Colon (tissue), 2 donors: Measurements from ENCODE around the gene IFITM1.
"Not testable (repeated sequence)": the region's sequence is repeated elsewhere in the genome, so short reads cannot be mapped to it uniquely, and the experiment has no call there.

ENCODE experiments used
- FAIRE-seq: peaks from 2 replicates; lab custom pipeline; 2012; peaks lifted over from hg19 to GRCh38; lab: Jason Lieb, UNC
- donor health status: control.
- donor health status: control.

Gene IFITM1

GRCh38 chr11:308740-309665 is 4.8 kb upstream of the IFITM1 start:
- FAIRE-seq: not testable (repeated sequence)

DNA sequence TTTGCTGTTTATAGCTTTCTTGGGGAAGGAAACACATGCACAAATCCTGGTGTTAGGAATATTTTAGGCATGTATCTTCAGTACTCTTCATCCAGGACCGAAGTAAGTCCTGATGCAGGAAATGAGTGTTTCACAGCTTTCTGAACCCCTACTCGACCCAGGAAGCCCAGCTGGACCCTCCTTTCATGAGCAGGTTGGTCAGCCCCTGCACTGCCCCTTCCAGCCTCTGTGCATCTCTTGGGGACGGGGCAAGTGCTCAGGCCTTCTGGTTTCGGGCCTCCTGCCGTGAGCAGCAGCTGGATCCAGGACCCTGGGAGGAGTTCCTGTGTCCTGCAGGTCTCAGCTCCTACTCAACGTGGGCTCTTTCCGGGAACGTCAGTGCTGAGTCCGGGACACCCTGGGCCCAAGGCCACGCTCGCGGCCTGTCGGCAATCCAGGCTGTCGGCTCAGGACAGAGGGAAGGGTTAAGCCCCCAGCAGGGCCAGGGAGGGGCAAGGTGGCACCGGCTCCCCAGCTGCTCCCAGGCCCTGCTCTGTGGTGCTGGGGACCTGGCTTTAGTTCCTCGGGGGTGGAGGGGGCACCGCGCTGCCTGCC is 3.8 kb upstream of the IFITM1 start:
- not testable (repeated sequence) for FAIRE-seq

DNA sequence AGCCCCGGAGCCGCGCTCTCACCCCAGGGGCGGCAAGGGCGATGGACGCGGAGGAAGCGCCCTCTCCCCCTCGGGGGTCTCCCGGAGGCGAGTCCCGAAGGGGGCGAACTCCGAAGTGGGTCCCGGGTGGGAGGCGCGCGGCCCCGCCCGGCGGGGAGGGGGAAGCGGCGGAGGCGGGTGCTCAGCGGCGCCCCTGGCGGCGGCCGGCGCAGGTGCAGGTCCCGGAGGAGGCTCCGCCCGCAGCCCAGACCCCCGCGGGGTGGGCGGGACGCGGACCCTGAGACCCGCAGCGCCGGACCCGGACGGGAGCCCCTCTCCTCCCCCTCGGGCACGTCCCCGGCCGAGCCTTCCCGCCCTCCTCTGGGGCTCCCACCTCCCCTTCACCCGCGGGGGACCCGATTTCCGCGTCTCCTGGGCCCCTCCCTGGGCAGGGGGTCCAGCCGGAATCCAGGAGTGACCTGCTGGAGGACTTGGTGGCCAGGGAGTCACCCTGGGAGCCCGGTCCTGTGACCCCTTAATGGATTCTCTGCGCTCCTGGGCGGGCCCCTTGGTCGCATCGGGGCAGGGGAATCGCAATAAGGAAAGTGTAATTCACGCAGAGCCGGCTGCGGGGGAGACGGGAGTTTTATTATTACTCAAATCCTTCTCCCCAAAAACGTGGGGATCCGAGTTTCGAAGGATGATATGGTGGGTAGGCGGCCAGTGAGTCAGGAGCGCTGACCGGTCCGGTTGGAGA is 2.7 kb upstream of the IFITM1 start:
- FAIRE-seq: not testable (repeated sequence)

- FAIRE-seq: no peak
Observed at GRCh38 chr11:312092-312816, 1.6 kb upstream of the IFITM1 start.

DNA sequence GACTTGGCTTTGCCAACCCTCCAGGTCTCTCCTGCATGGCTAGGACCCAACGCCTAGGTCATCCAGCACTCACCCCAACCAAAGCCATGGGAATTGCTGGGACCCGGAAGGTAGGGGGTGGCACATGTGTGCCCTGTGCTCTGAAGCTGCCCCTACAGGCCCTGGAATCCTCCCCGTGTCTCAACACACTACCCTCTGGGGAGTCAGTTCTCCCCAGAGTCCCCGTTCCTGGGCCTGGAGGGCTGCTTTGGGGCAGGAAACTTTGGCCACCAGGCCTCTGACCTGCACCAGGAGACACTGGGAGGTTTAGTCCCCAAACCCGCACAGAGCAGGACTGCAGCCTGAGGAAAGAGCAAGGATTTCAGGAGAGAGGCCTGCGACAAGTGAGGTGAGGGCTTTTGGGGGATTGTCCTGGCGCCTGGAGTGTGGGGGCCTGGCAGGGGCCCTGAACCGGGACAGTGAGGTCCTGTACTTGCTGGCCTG is 495 bp upstream of the IFITM1 start:
- no peak for FAIRE-seq

DNA sequence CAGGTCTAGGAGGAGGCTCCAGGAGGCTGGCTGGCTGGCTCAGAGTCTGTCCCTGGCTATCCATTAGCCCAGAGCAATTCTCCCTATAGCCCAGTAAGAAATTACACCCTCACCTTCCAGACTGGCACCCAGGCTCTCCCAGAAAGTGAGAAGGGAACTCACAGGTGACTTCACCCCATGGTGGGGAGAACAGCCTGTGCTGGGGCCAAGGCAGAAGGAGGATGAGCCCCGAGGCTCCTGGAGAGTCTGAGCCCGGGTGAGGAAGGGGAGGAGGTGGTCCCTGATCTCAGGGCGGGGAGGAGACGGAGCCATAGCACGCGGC is 675 bp downstream of the IFITM1 start:
- not testable (repeated sequence) for FAIRE-seq

- no peak for FAIRE-seq
Observed at GRCh38 chr11:315051-315481, 1.2 kb downstream of the IFITM1 start.

- FAIRE-seq: no peak
Observed at GRCh38 chr11:315516-315994, 1.7 kb downstream of the IFITM1 start.

DNA sequence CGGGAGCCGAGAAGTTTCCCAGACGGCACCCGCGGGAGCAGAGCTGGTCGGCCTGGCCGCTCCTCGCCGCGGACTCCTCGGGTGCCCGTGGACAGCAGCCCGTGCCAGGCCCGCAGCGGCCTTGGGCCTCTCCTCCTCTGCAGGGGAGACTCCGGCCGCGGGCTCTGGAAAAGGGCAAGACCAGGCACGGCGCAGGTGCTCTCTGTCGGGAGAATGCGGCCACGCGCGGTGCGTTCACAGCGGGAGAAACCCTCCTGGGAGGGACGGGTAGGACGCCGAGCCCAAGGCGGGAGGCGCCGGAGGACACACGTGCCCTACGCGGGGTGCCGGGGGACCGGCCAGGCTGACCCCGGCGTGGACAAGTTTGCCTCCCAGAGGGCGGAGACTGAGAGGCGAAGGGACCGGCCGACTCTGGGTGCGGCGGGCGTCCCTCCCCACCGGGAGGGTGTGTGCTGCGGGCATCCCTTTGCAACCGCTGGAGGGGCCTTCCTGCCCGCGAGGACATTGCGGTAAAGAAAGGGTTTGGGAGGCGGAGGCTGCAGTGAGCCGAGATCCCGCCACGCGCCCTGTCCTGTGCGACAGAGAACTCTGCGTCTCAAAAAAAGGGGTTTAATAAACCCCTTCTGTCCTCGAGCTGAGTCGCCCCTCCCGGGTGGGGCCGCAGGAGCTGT is 2.3 kb downstream of the IFITM1 start:
- no peak for FAIRE-seq

DNA sequence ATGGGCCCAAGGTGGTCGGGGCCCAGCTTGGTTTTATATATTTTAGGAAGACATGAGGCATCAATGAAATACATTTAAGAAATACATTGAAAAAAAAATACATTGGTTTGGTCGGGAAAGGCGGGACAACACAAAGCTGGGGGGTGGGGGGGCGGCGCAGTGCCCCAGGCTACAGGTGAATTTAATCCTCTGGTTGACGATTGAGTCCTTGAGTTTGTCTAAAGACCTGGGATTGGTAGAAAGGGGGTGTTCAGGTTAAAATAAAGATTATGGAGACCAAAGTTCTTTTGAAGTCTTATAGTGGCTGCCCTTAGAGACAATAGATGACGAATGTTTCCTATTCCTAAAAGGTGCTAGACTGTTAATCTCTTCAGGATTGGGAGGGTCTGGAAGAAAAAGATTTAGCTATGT is 3.1 kb downstream of the IFITM1 start:
- FAIRE-seq: no peak

GRCh38 chr11:317668-318404 is 4.0 kb downstream of the IFITM1 start:
- FAIRE-seq: not testable (repeated sequence)

- FAIRE-seq: not testable (repeated sequence)
Observed at GRCh38 chr11:318405-319120, 4.7 kb downstream of the IFITM1 start.

GRCh38 chr11:319121-319887 is 5.5 kb downstream of the IFITM1 start:
- not testable (repeated sequence) for FAIRE-seq

DNA sequence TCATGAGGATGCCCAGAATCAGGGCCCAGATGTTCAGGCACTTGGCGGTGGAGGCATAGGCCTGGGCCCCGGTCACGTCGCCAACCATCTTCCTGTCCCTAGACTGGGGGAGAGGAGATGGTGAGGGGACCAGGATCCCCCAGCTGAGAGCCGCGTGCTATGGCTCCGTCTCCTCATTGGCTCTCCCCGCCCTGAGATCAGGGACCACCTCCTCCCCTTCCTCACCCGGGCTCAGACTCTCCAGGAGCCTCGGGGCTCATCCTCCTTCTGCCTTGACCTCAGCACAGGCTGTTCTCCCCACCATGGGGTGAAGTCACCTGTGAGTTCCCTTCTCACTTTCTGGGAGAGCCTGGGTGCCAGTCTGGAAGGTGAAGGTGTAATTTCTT is 6.0 kb downstream of the IFITM1 start:
- not testable (repeated sequence) for FAIRE-seq

DNA sequence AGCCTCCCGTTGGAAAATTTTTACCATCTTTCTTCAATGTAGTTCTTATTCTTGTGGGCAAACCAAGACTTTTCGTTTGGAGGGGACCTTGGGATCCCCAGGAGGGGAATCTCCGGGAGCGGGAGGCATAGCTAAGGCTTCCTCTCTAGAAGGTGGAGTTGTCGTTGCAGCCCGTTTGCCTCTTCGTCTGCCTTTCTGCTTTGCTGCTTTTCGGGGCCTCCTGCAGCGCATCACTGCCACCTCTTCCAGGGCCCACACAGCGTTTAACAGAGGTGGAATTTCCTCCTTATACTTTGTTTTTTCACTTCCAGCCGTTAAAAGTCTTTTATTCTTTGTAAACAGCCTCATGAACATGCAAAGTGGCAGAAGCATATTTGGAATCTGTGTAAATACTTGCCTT is 10.3 kb downstream of the IFITM1 start:
- FAIRE-seq: no peak

DNA sequence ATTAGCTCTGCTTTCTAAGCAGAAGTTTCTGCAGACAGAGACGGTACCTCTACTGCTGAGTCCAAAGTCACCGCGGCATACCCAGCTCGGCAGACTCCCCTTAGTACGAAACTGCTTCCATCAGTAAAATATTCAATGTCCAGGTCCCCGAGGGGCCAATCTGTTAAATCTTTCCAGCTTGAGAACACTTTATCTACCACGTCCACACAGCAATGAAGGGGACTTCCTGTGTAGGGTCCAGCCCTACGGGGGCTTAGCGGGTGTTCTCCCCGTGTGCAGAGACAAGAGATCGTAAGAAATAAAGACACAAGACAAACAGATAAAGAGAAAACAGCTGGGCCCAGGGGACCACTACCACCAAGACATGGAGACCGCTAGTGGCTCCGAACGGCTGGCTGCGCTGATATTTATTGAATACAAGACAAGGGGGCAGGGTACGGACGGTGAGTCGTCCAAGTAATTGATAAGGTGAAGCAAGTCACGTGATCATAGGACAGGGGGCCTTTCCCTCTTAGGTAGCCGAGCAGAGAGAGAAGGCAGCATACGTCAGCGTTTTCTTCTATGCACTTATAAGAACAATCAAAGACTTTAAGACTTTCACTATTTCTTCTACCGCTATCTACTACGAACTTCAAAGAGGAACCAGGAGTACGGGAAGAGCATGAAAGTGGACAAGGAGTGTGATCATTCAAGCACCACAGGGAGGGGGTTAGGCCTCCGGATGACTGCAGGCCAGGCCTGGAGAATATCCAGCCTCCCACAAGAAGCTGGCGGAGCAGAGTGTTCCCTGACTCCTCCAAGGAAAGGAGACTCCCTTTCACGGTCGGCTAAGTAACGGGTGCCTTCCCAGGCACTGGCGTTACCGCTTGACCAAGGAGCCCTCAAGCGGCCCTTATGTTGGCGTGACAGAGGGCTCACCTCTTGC is 11.0 kb downstream of the IFITM1 start:
- not testable (repeated sequence) for FAIRE-seq

DNA sequence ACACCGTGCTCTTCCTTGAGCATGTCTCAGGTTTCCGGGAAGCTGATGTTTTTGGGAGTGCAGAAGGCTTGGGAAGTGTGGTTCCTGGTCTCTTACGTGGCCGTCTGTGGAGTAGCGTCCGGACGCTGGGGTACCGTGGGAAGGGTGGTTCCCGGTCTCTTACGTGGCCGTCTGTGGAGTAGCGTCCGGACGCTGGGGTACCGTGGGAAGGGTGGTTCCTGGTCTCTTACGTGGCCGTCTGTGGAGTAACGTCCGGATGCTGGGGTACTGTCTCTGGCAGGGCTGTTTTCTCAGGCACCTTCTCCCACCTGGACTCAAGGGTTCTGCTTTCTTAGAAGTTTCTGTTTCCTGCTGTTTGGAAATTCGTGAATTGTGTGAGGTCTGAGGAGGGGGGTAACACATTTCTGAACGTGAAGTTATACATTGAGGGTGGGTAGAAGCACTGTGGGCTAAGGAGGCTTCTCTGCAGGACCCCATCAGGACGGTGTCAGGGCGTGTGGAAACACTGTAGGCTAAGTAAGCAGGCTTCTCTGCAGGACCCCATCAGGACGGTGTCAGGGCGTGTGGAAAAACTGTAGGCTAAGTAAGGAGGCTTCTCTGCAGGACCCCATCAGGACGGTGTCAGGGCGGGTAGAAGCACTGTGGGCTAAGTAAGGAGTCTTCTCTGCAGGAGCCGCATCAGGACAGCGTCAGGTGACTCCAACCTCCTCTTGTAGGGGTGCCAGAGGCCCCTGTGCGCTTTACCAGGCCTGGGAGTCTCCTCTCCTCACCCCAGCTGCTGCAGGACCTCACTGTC is 12.2 kb downstream of the IFITM1 start:
- FAIRE-seq: no peak

DNA sequence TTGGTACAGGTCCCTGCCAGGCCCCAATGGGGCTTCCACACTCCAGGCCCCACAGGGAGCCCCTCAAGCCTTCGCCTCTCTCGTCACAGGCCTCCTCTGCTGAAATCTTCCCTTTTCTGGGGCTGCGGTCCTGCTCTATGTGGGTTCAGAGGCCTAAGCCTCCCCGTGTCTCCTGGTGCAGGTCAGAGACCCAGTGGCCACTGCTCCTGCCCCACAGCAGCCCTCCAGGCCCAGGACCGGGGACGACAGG is 12.7 kb downstream of the IFITM1 start:
- no peak for FAIRE-seq
